Effector memory CD8-positive, alpha-beta T cell (primary cell): ENCODE data around the gene TLCD3B.

ENCODE experiments used
- ATAC-seq: fragments of 150-1000 bp; cut with Tn5 transposase; replicated peaks from 2 replicates; pipeline ENCODE4 v1.10.0; 2021; ENCODE audit warnings: mild to moderate bottlenecking, moderate library complexity
- DNase-seq, 3 experiments: peaks; one replicate each; pipeline ENCODE4 v3.0.0; 2021
- H3K27ac Mint-ChIP-seq, 2 donors: one replicate each; pipeline ENCODE4 v1.8.0; 2022; ENCODE audit warnings: mild to moderate bottlenecking in 2 of 2, mixed read lengths in 2 of 2, moderate library complexity in 2 of 2
- H3K27me3 Mint-ChIP-seq, 2 donors: one replicate each; pipeline ENCODE4 v1.8.0; 2022; ENCODE audit warnings: mixed read lengths in 2 of 2
- H3K36me3 Mint-ChIP-seq: one replicate; pipeline ENCODE4 v1.8.0; 2022; ENCODE audit warnings: mild to moderate bottlenecking, moderate library complexity, mixed read lengths; ENCODE audit not compliant: insufficient read depth
- H3K4me1 Mint-ChIP-seq, 2 donors: one replicate each; pipeline ENCODE4 v1.8.0; 2022; ENCODE audit warnings: low read depth in 2 of 2, mixed read lengths in 2 of 2
- H3K4me3 Mint-ChIP-seq, 2 donors: one replicate each; pipeline ENCODE4 v1.8.0; 2022; ENCODE audit warnings: mild to moderate bottlenecking in 2 of 2, mixed read lengths in 2 of 2, moderate library complexity in 2 of 2
- H3K9me3 Mint-ChIP-seq, 2 donors: one replicate each; pipeline ENCODE4 v1.8.0; 2022; ENCODE audit warnings: mixed read lengths in 2 of 2
- total RNA-seq, 9 experiments: gene quantifications; one replicate each; lab custom pipeline; 2026; lab: John Stamatoyannopoulos, UW

TLCD3B gene
- total RNA-seq: 0 to 0.67 (median 0) reads per million in 9 experiments

- peaks cover 74 to 95% of the 10 kb centered on the region in 2 donors for H3K27me3 Mint-ChIP-seq
- DNase-seq (no peak), ATAC-seq (peak; percentile 31)
- H3K4me3 Mint-ChIP-seq: peak within 1 kb of the TSS; percentile 40 to 71
- H3K27ac Mint-ChIP-seq: no peak within 1 kb of the TSS
- peaks cover 5 to 8% of the 10 kb centered on the region in 2 donors for H3K4me1 Mint-ChIP-seq
- H3K36me3 Mint-ChIP-seq: no peaks in the 10 kb centered on the region
- no peaks in the 10 kb centered on the region for H3K9me3 Mint-ChIP-seq
Observed at GRCh38 chr16:30030841-30031413, at the start of gene TLCD3B. Gene TLCD3B, minus strand, starts transcription at chr16:30031271. Its CDS starts 744 bp downstream, at chr16:30030527.

GRCh38 chr16:30079480-30079879 is 48.4 kb upstream of the TLCD3B start:
- no peak for DNase-seq
- H3K4me1 Mint-ChIP-seq: peaks cover 33 to 36% of the 10 kb centered on the region in 2 donors
- no peak for ATAC-seq

GRCh38 chr16:30078744-30079143 is 47.7 kb upstream of the TLCD3B start:
- DNase-seq (no peak), ATAC-seq (no peak)
- no peak overlapping the region for H3K4me3 Mint-ChIP-seq
- H3K4me1 Mint-ChIP-seq: peaks cover 33 to 36% of the 10 kb centered on the region in 2 donors
- peak overlapping the region in 1 of 2 donors; percentile 87 for H3K27ac Mint-ChIP-seq
- H3K27me3 Mint-ChIP-seq: no peaks in the 10 kb centered on the region
- peaks cover 63% of the 10 kb centered on the region for H3K36me3 Mint-ChIP-seq
- H3K9me3 Mint-ChIP-seq: no peaks in the 10 kb centered on the region

More at GRCh38 chr16:30079480-30079879, 48.4 kb upstream of the TLCD3B start:
- H3K9me3 Mint-ChIP-seq: no peaks in the 10 kb centered on the region
- no peak overlapping the region for H3K4me3 Mint-ChIP-seq
- peaks cover 68% of the 10 kb centered on the region for H3K36me3 Mint-ChIP-seq
- peak overlapping the region; percentile 8 to 87 for H3K27ac Mint-ChIP-seq
- H3K27me3 Mint-ChIP-seq: no peaks in the 10 kb centered on the region

GRCh38 chr16:30077656-30078055 is 46.6 kb upstream of the TLCD3B start:
- ATAC-seq (no peak), DNase-seq (no peak)
- no peaks in the 10 kb centered on the region for H3K9me3 Mint-ChIP-seq
- H3K4me3 Mint-ChIP-seq: peak overlapping the region in 1 of 2 donors; percentile 88
- H3K4me1 Mint-ChIP-seq: peaks cover 31% of the 10 kb centered on the region in 2 donors
- peak overlapping the region; percentile 87 to 94 for H3K27ac Mint-ChIP-seq
- H3K27me3 Mint-ChIP-seq: no peaks in the 10 kb centered on the region
- H3K36me3 Mint-ChIP-seq: peaks cover 58% of the 10 kb centered on the region

GRCh38 chr16:30076276-30076791 is 45.3 kb upstream of the TLCD3B start:
- Mint-ChIP-seq H3K27ac (peak overlapping the region; percentile 87 to 94), H3K27me3 (no peaks in the 10 kb centered on the region), H3K4me1 (peaks cover 26 to 31% of the 10 kb centered on the region in 2 donors), H3K36me3 (peaks cover 58% of the 10 kb centered on the region), H3K9me3 (no peaks in the 10 kb centered on the region), H3K4me3 (peak overlapping the region; percentile 83 to 88)
- DNase-seq: no peak
- ATAC-seq: peak; percentile 46

- ATAC-seq (peak; percentile 91), DNase-seq (peak; percentile 88 to 90 (median 90))
- no peaks in the 10 kb centered on the region for H3K9me3 Mint-ChIP-seq
- H3K27me3 Mint-ChIP-seq: no peaks in the 10 kb centered on the region
- peak within 1 kb of the TSS; percentile 87 to 94 for H3K27ac Mint-ChIP-seq
- peaks cover 26 to 31% of the 10 kb centered on the region in 2 donors for H3K4me1 Mint-ChIP-seq
- H3K36me3 Mint-ChIP-seq: peaks cover 58% of the 10 kb centered on the region
- H3K4me3 Mint-ChIP-seq: peak within 1 kb of the TSS; percentile 83 to 88
Observed at GRCh38 chr16:30075503-30076275, 44.6 kb upstream of the TLCD3B start, which contains the start of gene PPP4C. Gene PPP4C, plus strand, starts transcription at chr16:30075994. Its CDS starts 384 bp downstream, at chr16:30076378.

- H3K4me3 Mint-ChIP-seq: no peak overlapping the region
- DNase-seq: no peak
- peaks cover 30 to 34% of the 10 kb centered on the region in 2 donors for H3K4me1 Mint-ChIP-seq
- H3K9me3 Mint-ChIP-seq: no peaks in the 10 kb centered on the region
- peaks cover 72% of the 10 kb centered on the region for H3K36me3 Mint-ChIP-seq
- no peaks in the 10 kb centered on the region for H3K27me3 Mint-ChIP-seq
- ATAC-seq: no peak
- peak overlapping the region in 1 of 2 donors; percentile 58 for H3K27ac Mint-ChIP-seq
Observed at GRCh38 chr16:30070490-30070889, 39.4 kb upstream of the TLCD3B start.

GRCh38 chr16:30069611-30070462 is 38.8 kb upstream of the TLCD3B start:
- DNase-seq (no peak), ATAC-seq (no peak)
- Mint-ChIP-seq H3K27ac (peak overlapping the region in 1 of 2 donors; percentile 82), H3K36me3 (peaks cover 79% of the 10 kb centered on the region), H3K9me3 (no peaks in the 10 kb centered on the region), H3K4me3 (no peak overlapping the region), H3K27me3 (no peaks in the 10 kb centered on the region), H3K4me1 (peaks cover 30 to 34% of the 10 kb centered on the region in 2 donors)

GRCh38 chr16:30068750-30069610 is 37.9 kb upstream of the TLCD3B start:
- ATAC-seq (no peak), DNase-seq (peak; percentile 48 to 62 (median 56))
- peak overlapping the region; percentile 13 to 40 for H3K4me3 Mint-ChIP-seq
- H3K9me3 Mint-ChIP-seq: no peaks in the 10 kb centered on the region
- peak overlapping the region in 1 of 2 donors; percentile 82 for H3K27ac Mint-ChIP-seq
- peaks cover 32 to 38% of the 10 kb centered on the region in 2 donors for H3K4me1 Mint-ChIP-seq
- H3K36me3 Mint-ChIP-seq: peaks cover 85% of the 10 kb centered on the region
- H3K27me3 Mint-ChIP-seq: no peaks in the 10 kb centered on the region

- DNase-seq (no peak), ATAC-seq (no peak)
- Mint-ChIP-seq H3K27me3 (no peaks in the 10 kb centered on the region), H3K27ac (peak overlapping the region in 1 of 2 donors; percentile 82), H3K36me3 (peaks cover 86% of the 10 kb centered on the region), H3K9me3 (no peaks in the 10 kb centered on the region), H3K4me1 (peaks cover 36 to 44% of the 10 kb centered on the region in 2 donors), H3K4me3 (peak overlapping the region; percentile 15 to 40)
Observed at GRCh38 chr16:30068333-30068732, 37.3 kb upstream of the TLCD3B start.

- peaks cover 36 to 44% of the 10 kb centered on the region in 2 donors for H3K4me1 Mint-ChIP-seq
- no peak for DNase-seq
- ATAC-seq: no peak
Observed at GRCh38 chr16:30067584-30067916, 36.5 kb upstream of the TLCD3B start.

More at GRCh38 chr16:30067584-30067916, 36.5 kb upstream of the TLCD3B start:
- H3K4me3 Mint-ChIP-seq: peak overlapping the region; percentile 94 to 96
- peak overlapping the region in 1 of 2 donors; percentile 95 for H3K27ac Mint-ChIP-seq
- no peaks in the 10 kb centered on the region for H3K27me3 Mint-ChIP-seq
- H3K9me3 Mint-ChIP-seq: no peaks in the 10 kb centered on the region
- H3K36me3 Mint-ChIP-seq: peaks cover 81% of the 10 kb centered on the region
